ENCODE measurements around the gene MTHFD2L.

DNA sequence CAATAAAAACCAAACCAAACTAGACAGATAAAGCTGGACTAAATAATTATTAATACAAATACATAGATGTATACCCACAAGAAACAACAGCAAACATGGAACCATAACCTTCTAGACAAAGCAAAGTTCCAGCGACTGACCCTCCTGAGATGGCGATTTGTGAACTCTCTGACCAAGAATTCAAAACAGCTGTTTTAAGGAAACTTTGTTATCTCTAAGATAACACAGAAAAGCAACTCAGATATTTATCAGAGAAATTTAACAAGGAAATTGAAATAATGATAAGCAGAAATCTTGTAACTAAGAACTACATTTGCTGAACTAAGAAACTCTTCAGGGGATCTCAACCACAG, 23.4 kb upstream of the MTHFD2L start:
- TF ChIP-seq TAF1 (IDR thresholded peaks at IDR 0.05; ENCODE audit: low read depth, low read length) = no peak
- TF ChIP-seq POLR2AphosphoS5 (IDR thresholded peaks at IDR 0.05; ENCODE audit: low read depth, low read length) = no peak
- no peak for TF ChIP-seq POLR2A (IDR thresholded peaks at IDR 0.05; ENCODE audit: low read depth, low read length)
- TF ChIP-seq SPI1 (IDR thresholded peaks at IDR 0.05; ENCODE audit: low read depth, low read length) = no peak

Data from GM12891 (cell line).